Fibroblast of peridontal ligament (primary cell): ENCODE data around the gene MAPK12.
A peak's percentile ranks its signal among the peaks of the same experiment; 100 is the strongest.

Experiments
- DNase-seq: peaks from one replicate; pipeline ENCODE4 v3.0.0-alpha.2; 2010; ENCODE audit errors: extremely low read depth

MAPK12 gene

DNA sequence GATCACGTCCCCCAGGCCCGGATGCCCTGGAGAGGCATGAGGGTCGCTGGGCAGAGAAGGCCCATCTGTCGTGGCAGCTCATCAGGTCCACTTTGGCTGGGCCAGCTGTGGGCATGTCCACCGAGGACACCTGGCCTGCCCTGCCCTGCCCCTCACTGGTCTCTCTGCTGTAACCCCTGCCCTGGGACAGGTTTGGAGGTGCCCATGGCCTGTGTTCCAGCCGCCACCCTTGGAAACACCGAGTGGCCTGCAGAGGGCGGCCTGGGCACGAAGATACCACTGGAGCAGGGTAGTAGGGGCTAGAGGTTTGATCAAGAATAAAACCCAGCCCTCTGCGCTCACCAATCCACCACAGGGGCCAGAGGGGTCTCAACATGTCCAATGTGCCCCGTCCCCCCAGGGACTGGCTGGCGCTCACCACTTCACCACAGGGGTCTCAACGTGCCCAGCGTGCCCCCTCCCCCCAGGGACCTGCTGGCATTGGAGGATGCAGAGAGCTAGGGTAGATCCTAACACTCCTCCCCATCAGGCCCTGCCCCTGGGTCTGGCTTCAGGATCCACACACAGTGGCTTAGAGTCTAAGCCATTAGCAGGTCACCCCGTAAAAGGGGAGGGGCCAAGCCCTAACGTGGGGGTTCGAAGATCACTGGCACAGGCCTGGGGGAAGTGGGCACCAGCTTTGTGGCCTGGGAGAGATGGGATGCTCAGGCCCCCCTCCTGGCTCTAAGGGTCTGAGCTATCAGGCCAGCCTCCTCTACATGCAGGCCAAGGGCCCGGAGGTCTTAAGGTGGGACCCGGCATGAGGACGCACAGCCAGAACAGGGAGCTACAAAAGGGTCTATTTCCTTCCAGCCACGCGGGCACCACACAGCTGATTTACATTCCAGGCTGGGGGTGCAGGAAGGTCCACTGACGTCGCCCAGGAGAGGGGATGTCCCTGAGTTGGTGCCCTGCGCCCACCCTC, 9.1 kb downstream of the MAPK12 start:
- peak; percentile 64 for DNase-seq

DNA sequence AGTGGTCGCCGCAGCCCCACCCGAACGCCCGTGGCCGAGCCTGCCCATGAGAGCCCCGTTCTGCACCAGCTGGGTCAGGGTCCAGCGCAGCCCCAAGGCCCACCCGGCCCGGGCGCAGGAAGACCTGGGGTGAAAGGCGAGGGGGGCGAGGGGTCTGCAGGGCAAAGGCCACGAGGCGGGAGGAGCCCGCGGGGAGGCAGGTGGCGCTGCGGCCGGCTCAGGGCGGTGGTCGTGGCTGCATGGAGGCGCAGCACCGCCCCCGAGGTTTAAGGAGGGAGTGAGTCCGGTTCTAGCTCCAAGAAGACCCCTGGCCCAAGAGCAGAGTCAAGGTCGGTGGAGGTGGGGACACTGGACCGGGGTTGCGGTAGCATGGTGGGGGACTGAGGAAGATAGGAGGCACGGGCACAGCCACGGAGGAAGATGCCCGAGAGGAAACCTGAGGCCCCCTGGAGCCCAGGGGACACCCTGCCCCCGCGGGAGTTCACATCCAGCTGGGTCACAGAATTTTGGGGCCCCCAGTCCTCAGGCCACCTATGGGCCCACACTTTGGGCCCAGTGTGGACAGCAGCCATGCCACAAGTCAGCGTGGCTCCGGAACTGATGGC, 9.9 kb downstream of the MAPK12 start:
- no peak for DNase-seq

DNA sequence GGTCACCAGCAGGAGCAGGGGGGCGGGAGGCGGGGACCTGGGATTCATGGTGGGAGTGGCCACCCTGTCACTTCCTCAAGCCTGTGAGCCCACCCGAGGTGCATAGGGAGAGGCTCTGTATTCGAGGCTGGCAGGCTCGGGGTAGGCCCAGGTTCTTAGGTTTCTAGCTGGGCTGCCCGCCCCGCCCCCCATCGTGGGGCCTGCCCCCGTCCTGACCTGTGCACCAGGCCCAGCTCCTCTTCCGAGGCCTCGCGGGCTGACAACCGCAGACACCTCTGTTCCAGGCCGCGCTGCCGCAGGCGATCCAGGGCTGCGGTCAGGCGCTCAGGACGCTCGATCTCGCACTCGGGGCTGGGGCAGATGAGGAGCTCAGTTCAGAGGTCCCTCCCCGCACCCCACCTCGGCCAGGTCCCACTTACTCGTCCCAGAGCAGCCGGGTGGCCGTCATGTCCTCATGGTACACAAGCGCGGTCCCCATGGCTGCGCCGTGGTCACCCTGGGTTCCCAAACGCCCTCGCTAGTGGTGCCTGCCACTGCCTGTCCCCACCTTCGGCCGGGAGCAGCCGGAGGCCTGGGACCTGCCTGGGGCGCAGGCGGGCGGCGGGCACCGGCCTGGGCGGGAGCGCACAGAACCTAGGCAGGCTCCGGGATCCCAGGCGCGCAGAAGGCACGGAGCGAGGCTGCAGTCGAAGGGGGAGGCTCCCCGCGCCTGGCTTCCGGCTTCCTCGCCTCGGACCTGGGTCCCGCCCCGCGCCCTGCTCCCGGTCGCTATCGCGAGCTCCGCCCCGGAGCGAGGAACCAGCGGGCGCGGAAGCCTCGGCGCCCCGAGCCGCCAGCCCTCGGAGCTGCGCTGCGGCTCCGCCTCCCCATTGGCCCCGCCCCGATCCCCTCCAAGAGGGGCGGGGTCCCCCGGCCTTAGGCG, 10.7 kb downstream of the MAPK12 start, which contains the start of gene HDAC10:
TSS of gene HDAC10 (minus strand) at position 711 of the 922 bp plus-strand sequence. CDS start at position 478, 233 bp downstream.
- peak; percentile 62 for DNase-seq

DNA sequence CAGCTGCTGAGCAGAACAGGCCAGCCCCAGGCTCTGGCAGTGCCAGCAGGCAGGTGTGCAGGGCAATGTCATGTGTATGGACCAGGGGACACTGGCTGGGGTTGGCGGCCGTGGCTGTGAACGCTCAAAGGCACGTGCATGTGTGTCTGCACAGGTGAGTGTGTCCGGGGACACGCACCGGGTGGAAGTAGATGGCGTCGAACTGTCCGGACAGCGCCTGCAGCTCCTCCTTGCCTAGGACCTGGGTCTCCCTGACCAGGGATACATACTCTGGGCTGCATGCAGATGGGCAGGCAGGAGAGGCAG, 11.3 kb downstream of the MAPK12 start:
- no peak for DNase-seq

DNA sequence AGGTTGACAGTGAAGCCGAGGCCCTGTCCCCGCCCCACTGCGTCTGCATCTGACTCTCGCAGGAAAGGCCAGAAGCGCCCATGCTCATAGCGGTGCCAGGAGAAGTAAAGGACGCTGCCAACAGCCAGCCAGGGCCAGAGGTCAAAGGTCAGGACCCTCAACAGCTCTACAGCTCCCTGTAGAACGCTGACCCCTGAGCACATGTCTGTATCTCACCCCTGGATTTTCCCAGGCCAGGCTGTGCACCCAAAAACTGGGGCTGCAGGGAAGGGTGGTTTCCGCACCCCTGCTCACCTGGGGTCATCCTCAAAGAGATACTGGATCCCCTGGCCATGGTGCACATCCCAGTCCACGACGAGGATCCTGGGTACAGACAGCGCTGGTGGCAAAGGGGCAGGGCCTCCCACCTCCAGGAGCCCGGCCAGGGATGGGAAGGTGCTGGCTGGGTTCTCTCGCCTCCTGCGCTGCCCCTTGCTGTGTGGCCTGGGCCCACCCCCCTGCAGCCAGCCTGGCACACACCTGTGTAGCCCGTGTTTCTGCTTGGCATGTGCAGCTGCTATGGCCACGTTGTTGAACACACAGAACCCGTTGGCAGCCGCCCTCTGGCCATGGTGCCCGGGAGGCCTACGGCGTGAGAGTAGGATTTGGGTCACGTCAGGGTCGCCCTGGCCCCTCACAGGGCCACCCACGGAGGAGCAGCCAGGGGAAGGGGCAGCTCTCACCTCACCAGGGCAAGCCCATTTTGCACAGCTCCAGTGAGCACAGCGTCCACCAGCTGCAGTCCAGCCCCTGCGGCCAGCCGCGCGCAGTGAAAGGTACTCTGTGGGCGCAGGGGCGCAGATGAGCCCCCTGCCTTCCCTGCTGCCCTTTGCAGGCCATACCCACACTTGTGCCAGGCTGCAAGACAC, 11.9 kb downstream of the MAPK12 start:
- DNase-seq = no peak

DNA sequence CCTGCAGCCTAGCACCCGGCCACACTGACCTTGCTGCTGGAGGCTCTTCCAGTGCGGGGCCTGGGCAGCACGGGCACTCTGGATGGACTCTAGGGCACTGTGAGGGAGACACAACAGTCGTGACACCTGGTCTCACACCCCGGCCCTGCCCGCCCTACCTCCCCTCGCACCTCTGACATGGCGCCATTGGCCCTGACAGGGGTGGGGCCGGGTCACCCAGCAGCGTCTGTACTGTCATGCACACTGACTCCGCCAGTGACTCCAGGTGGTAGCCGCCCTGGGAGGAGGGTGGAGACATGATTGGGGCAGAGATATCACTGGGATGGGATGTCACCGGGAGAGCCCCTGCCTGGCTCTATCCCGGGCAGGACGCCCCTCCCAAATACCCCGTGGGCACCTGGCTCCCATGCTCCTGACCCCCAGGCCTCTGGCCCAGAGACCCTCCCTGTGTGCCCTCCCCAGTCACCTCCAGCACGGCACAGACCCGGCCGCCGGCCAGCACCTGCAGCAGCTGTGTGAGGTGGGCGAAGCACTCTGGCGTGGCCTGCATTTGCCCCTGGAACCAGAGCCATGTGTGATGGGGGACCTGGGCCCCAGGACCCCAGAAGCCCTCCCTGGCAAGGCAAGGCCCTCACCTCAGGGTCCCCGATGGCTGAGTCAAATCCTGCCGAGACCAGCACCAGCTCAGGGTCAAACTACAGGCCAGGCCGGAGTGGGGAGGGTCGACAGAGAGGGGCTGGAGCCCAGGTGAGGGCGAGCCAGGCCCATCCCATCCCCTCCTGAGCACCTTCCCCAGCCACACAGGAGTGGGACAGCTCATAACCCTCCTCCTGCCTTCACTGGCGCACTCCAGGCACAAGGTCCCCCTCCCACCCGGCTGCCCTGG, 13.0 kb downstream of the MAPK12 start:
- DNase-seq = no peak

DNA sequence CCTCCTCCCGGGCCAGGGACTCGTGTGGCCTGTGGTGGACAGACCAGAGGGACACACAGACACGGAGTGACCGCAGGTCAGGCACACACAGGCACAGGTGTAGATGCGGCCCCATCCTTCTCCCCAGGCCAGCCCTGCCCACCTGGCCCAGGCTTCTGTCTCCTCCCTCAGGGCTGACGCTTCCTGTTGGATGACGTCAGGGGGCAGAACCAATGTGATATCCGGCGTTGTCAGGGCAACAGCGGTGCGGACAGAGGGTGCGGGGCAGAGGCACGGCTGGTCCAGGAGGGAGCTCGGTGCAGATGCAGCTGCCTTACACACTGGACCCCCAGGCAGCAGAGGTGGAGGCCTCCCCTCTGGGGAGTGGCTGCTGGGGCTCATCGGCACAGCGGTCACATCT, 13.7 kb downstream of the MAPK12 start:
- peak; percentile 18 for DNase-seq

DNA sequence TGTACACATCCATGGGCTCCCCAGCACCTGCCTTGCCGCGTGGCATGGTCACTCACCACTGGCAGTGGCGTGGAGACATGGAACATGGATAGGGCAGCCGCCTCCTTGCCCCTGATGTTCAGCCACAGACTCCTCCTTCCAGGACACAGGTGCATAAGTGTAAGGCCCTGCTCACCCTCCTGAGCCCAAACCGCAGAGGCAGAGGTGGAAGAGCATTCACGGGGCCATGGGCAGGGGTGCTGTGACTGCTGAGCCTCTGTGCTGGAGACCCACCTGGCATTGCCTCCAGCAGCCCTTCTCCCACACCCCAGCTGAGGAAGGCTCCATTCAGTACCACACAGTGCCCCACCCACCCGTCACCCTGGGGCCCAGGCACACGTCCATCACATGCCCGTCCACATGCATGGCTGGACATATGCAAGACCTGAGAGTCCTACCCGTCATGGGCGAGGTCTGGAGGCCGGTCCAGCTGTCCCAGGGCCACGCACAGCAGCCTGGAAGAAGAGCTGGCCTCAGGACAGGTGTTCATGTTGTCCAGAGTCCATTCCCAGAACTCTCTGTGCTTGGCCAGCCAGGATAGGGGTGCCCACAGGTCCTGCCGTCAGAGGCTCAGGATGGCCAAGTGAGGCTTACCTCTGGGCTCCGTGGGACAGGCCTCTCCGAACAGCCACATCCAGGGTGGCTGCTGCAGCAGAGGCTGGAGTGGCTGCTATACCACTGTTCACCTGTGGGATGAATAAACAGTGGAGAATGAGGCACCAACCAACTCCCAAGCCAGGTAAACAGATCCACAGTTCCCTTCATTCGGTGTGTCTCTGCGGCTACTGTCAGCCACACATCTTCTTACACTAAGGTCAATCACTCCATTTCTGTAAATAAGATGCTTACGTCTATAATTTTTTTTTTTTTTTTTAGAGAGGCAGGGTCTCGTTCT, 15.0 kb downstream of the MAPK12 start:
- DNase-seq = no peak

DNA sequence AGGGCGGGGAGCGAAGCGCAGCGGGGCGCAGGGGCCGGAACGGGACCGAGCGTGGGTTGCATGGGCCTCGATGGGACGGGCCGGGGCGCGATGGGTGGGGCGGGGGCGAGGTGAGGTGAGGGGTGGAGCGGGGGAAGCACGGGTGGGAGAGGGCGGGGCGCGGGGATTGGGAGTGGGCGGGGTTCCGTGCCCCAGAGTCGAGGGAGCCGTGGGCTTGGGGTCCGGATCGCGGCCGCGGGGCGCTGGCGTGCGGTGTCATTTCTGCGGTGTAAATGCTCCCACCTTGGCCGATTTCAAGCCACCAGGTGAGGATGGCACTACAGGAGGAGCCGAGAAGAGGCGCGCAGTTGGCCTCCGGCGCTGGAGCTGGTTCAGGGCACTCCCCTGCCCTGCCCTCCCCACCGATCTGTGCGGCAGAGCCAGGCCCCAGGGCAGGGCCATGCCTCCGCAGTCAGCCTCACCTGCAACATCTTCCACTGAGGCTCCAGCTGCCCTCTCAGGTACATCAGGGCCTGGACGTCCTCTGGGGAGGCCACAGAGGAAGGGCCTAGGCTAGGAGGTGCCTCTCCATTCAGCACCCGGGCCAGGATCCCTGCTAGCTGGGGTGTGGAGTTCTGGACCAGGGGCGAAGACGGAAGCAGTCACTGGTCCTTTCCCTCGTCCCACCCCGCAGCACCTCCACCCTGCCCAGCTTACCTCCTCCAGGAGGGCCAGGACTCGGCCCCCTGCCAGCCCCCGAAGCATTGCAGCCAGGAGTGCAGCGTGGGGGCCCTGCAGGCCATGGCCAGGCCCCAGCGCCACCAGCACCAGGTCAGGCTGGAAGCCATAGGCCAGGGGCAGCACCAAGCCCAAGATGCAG, 16.0 kb downstream of the MAPK12 start:
- no peak for DNase-seq

DNA sequence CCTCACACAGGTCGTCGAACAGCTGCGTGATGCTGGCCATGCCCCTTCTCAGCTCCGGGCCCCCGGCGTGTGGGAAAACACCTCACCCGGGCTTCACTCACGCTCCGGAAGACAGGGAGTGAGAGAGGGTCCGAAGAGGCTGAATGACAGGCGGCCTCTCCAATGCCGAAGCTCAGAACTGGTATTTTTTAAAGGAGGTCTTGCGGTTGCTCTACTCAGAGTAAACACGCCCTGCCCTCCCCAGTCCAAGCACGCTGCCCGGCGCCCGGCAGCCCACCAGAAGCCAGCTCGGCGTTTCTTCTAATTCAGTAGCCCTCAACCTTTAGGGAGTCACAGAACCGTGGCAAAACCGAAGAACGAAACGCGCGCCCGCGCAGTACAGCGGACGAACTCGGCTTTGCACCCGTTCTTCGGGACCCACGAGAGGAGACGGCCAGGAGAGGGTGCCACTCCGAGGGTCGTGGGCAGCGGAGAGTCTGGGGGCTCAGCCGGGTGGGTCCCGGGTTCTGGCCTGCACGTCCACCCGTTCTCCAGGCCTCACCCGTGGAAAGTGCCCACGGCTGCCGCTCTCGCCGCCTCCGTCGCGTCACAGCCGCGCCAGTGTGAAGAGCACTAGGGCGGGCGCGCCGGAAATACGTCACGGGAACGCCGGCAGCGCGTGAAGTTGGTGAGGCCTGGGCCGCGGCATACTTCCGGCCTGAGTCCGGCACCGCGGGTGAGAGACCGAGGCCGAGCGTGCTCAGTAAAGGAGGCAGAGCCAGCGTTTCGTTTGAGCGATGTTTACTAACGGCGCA, 16.9 kb downstream of the MAPK12 start, which contains the start of gene TUBGCP6:
TSS of gene TUBGCP6 (minus strand) at position 604 of the 794 bp plus-strand sequence. CDS start at position 40, 564 bp downstream.
- peak; percentile 87 for DNase-seq

DNA sequence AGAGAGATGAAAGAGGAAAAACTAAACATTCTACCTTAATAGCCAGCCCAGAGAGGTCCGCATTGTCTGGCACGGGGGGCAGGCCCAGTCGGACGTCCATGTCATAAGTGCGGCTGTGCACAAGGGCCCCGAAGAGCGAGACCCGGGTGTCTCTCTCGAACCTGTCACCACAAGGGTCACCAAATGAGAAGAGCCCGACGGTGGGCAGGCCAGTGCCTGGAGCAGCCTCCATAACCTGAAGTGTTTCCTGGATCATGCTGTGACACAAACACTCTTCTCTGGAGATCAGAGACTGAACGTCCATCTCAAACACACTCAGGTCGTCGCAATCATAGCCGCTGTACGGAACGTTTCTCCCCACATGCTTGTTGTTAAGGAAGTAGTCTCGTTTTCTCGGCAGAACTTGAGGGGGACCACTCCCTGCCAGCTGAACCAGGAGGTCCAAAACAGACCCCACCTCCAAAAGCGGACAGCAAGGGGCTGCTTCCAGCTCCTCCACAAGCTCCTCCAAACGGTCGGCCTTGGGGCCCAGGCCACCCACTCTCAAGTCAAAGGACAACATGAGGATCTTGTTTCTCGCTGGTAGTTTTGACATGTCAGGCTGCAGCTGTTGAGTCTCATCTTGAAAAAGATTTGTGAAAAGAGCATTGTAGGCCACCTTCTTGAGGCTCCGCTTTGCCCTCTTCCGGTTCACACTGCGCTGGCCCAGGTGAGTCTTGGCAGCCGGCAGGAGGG, 17.6 kb downstream of the MAPK12 start:
- peak; percentile 12 for DNase-seq

DNA sequence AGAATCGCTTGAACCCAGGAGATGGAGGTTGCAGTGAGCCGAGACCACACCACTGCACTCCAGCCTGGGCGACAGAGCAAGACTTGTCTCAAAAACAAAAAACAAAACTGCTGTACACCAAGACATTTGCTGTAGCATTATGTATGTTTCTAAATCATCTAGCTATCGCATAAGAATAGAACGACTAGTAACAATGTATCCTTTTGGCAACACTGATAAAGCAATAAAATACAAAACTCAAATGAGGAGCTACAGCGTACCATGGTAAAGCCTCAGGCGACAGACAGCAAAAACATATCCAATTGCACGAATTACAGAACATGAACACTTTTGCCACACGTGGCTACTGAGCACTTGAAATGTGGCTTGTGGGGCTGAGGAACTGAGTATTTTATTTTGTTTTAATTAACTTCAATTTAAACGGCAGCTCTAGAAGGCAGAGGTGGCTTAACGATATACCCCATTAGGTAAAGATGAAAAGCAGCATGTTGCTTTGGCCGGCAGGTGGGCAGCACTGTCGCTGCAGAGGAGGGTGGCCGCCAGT, 19.0 kb downstream of the MAPK12 start:
- DNase-seq = peak; percentile 23

DNA sequence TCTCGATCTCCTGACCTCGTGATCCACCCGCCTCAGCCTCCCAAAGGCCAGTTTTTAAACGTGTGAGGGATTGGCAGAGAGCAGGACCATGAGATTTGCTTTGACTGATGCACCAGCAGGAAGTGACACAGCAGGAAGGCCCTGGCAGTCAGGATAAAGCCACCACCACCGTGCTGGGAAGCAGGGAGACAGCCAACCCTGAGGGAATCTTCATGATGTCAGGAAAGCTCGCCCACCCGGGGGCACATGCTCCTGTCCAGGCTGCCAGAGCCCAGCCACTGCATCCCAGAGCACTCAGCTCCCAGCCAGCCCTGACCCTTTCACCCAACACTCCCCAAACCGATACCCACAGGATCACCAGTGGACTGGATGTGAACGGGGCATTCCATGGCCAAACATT, 22.7 kb downstream of the MAPK12 start:
- DNase-seq = no peak

DNA sequence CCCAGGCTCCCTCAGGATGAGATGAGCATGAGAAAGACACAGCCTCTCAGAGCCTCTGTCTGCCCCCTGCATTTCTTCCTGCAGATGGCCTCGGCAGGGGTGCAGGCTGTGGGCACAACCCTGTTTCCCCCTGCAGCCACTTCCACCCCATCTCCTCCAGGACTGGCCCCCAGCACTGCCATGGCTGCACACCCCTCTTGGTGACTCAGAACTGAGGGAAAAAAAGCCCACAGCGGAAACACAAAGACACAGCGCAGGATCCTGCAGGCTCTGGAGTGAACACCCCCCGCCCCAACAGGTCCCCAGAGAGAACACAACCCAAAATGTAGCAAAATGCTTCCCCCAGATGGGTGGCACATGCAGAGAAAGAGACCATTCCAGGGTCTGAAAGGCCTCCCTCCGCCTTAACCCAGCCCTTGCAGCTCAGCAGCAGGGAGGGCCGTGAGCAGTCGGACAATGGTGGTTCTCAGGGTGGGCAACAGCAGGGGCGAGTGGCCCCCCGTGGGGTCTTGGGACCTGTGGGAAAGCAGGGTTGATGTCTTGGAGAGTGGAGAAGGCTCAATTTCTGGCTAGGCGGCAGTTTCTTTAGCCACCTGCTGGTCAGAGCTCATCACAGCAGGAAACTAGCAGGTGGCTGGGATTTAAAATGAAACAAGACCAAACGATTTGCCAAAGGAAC, 24.6 kb downstream of the MAPK12 start:
- DNase-seq = peak; percentile 22

DNA sequence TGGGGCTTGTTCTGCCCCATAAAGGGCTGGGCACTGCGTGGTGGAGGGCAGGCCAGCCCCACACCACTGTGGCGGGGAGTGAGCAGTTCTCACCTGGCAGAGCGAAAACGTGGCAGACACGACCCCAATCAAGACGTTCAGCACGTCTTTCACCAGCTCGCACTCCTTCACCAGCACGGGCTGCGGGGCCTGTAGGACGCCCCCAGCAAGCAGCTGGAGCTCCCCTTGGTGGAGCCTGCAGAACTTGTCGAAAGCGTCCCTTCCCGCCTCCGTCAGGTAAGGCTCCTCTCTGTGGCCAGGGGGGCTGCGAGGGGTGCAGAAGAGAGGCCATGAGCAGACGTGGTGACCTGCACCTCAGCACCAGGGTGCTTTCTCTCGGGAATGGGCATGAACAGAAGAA, 28.3 kb downstream of the MAPK12 start:
- DNase-seq = no peak
